GM18519 (cell line): ENCODE measurements around the gene LTA4H.
A peak's percentile ranks its signal among the peaks of the same experiment; 100 is the strongest.
"Not testable (repeated sequence)": the region's sequence is repeated elsewhere in the genome, so short reads cannot be mapped to it uniquely, and the experiment has no call there.

Experiments
- ATAC-seq: cut with Tn5 transposase; IDR thresholded peaks from one replicate; pipeline ENCODE4 v1.9.1; 2021; ENCODE audit warnings: mild to moderate bottlenecking, moderate library complexity; ENCODE audit not compliant: unreplicated experiment, low FRiP score

The LTA4H gene

GRCh38 chr12:96035283-96036236 is at the start of gene LTA4H:
TSS of gene LTA4H (minus strand) at chr12:96035587. CDS start at chr12:96035519, 68 bp downstream.
- ATAC-seq, result peak; percentile 88

DNA sequence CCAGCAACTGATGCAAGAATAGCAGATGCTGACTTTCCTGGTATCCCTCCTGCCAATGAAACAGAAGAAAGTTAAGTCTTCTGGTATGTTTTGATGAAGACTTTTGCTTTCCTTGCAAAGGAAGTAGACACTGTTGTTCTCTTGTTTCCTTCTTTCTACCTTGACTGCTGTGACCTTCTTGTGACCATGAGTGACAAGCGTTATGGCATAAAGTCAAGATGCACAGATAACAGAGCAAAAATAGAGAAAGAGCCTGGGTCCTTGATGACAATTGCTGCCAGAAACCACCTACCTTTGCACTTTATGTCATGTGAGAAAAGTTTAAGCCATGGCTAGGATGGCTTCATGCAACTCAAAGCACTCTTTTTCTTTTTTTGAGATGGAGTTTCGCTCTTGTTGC is 49.2 kb upstream of the LTA4H start:
- ATAC-seq, result no peak

- no peak for ATAC-seq
Measured at GRCh38 chr12:96083020-96083719, 47.8 kb upstream of the LTA4H start.

DNA sequence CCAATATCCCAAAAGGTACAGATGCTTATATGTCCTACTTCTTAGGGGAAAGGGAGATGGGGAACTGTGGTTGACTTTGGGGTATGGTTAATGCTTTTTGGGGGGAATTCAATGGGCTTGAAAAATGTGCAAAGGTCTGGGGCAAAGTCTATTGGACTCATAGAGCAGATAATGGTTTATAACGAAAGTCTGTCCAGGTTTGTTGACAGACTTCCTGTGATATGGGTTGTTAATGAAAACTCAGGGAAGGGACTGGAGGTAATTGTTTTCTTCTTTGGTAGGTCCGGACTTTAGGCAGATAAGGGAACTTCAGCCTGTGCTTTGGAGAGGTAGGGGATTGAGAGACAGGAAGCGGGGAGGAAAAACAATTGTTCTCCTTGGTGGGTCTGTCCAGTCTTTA is 46.2 kb upstream of the LTA4H start:
- no peak for ATAC-seq

DNA sequence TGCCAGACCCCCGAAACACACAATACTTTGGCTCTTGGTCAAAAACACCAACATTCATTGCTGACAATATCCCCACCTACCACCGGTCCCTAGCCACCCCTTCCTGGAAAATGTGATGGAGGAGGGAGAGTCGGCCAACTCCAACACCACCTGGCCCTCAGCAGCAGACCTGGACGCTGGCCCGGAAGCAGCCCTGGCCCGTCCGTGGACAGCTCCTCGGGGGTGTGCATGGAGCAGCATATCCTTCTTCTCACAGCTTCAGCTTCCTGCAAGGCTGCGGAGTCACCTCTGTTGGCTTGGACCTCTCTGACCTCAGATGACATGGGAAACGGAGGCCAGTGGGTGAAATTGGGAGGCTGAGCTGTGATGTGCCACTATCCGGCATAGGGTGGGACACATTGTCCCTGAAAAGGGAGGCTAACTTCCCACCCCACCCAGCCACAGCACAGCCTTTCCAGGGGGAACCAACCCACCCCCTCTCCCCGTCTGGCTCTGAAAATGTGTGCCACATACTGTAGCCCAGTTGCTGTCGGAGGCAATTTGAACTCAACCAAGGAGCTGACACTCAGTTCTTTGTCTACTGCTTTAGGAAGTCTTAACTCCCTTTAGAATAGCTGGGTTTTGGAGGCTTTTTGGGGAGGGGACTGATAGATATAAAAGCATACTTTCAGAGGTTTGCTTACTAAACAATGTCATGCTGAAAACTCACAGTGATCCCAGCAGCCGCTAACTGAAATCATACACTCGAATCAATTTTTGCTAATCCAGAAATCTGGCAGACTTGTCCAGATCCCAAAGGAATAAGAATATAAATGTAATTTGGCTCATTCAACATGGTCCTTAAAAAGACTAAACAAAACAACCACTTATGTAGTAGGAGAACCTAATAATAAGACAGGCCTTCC is 43.1 kb upstream of the LTA4H start:
- ATAC-seq, result no peak

DNA sequence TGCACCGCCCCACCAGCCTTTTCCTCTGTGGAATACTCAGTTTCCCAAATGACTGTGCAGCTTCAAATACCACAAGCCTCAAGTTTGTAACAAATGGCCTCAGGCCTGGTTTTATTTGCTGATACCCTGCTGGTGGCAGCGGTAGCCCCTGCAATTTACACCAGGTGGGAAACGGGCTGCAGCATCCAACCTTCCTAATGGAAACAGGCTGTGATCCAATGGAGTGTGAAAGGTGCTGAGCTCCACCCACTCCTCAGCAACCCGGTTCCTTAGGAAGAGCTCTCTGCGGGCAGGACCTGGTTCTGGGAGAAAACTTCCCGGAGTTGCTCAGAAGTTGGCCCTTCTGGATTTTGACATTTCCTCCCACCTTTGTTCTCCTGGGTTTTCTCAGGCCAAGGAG is 41.7 kb upstream of the LTA4H start:
- ATAC-seq, result no peak

DNA sequence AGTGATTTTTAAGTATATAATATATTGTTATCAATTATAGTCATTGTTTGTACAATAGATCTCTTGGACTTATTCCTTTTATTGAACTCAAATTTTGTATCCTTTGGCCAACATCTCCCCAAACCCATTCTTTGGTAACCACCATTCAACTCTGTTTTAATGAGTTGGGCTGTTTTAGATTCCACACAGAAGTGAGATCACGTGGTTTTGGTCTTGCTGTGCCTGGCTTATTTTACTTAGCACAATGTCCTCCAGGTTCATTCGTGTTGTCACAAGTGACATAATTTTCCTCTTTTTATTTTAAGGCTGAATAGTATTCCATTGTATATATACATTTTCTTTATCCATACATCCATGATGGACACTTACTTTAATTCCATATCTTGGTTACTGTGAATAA is 40.2 kb upstream of the LTA4H start:
- no peak for ATAC-seq

- no peak for ATAC-seq
Measured at GRCh38 chr12:96073346-96074330, 38.3 kb upstream of the LTA4H start.

DNA sequence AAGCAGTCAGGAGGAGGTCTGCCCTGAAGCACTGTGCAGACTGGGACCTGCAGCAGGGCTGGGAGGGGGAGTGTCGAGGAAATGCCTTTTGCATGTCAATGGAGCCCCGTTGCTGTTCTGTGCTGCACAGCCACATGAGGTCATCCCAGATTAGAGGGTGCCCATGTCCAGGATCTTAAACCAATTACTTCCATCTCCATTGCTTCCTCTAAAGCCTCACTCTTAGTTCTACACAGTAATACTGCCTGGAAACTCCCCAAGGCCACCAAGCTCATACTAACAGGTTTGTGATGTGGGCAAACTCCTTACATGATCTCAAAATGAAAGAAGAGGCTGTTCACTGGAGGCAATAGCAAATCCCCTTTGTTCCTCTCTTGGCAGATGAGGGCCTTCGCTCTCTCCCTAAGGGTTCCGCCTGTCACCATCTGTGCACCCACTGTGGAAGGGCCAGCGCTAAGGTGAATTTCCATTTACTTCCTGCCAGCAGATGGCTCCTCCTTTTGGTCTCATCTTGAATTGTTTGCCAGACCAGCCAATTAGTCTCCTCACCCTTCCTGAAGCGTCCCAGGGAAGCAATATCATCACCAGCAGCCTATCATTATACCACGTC is 35.4 kb upstream of the LTA4H start:
- ATAC-seq, result no peak

DNA sequence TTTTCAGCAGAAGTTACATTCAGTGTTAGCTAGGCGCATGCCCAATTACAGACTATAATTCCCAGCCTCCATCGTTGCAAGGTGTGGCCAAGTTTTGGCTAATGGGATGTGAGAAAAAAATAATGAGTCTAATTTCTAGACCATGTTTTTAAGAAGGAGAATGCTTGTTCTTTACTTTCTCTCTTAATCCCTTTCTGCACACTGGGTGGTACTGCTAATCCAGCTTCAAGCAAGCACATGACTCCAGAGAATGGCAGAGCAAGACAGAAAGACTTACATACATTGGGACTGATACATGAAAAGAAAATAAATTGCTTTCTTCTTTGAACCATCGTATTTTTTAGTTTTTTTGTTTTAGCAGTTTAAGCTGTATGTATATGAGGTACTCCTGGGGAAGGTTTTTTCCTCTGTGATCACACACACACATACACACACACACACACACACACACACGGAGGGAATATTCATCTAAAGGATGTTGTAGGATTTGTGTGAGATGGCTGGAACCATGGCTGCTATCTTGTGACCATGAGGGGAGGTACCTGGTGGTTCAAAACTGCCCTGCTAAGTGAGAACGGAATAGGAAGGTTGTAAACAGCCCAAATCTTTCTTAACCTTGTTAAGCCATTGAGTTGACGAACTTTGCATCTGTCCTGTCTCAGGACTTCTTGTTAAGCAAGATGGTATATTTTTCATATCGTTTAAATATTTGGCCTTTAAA is 34.3 kb upstream of the LTA4H start:
- ATAC-seq, result no peak

- no peak for ATAC-seq
Measured at GRCh38 chr12:96068636-96069035, 33.2 kb upstream of the LTA4H start.

- no peak for ATAC-seq
Measured at GRCh38 chr12:96068111-96068510, 32.7 kb upstream of the LTA4H start.

- not testable (repeated sequence) for ATAC-seq
Measured at GRCh38 chr12:96065776-96066175, 30.4 kb upstream of the LTA4H start.

DNA sequence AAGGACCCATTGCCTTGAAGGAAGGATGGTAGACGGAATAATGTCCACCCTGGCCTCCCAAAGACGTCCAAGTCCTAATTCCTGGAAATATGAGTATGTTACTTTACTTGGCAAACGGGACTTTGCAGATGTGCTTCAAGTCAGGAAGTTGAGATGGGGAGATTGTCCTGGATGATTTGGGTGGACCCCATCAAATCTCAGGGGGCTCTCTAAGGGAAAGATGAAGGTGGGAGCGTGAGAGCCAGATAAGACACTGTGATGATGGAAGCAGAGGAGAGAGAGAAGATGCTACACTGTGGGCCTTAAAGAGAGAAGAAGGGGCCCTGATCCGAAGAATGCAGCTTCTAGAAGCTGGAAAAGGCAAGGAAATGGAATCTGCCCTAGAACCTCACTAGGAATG is 29.6 kb upstream of the LTA4H start:
- ATAC-seq, result no peak

DNA sequence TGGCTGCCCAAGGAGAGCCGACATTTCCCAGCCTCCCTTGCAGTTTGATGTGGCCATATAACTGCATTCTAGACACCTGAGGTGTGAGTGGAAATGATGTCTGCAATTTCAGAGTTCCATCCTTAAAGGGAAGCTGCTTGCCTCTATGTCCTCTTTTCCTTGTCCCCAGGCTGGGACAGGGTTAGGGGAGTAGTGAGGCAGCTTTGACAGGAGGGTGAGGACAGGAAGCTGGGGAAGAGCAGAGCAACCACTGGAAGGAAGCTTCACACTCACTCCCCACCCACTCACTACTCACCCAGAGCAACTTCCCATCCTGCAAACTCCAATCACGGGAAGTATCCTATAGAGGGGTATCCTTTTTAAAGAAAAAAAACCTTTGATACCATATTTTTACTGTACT is 28.9 kb upstream of the LTA4H start:
- ATAC-seq, result no peak

DNA sequence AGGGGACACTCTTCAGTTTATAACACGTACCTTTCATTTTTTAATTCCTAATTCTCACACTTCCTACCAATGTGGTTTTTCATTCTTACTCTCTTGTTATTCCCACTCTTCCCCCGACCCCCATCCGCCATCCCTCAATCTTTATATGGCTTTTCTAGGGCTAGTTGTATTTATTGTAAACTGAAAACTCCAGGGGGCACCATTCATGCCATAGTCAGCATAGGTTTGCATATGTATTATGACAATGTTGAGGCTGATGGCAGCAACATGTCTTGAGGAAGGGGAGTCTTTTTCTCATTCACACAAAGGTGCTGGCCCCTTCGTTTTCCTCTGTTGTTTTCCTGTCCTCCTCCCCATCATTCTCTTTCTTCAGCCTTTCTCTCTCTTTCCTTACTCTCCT is 27.7 kb upstream of the LTA4H start:
- ATAC-seq, result no peak

DNA sequence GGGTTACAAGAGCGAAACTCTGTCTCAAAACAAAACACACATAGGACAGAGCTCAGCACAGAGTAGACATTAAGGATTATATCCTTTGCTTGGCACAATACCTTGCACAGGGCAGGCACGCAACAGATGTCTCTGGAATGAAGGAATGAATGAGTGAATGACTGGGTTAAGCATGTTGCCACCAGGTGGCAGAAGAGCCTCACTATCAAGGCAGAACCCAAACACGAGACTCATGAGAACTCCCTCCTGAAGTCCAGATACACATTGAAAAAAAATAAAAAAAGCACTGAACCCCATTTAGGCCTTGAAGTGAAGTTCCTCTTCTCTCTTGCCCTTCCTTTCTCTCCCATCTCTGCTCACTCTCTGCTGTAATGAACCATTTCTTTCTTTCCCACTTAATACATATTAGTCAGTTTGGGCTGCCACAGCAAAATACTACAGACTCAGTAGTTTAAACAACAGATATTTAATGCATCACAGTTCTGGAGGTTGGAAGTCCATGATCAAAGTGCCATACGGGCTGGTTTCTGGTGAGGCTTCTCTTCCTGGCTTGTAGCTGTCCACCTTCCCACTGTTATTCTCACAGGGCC is 26.6 kb upstream of the LTA4H start:
- ATAC-seq, result peak; percentile 83

GRCh38 chr12:96061323-96061722 is 25.9 kb upstream of the LTA4H start:
- no peak for ATAC-seq
